WTC11 (cell line): ENCODE data around the gene SNTB2. TPM values are rescaled to one million over a fixed set of nuclear protein-coding genes. Genes with fewer than 3 reads are reported as not detected.
"Not testable (repeated sequence)": the region's sequence is repeated elsewhere in the genome, so short reads cannot be mapped to it uniquely, and the experiment has no call there.

ENCODE experiments used
- ATAC-seq: fragments of 200-7000 bp; cut with Tn5 transposase; 2 replicates; pipeline ENCODE4 v1.10.0; 2021; ENCODE audit warnings: mild to moderate bottlenecking, moderate library complexity
- CTCF ChIA-PET: fragments of 300-600 bp; sonication (Branson Sonifier 250); formaldehyde crosslinking; loops from one replicate; lab custom pipeline; 2021; ENCODE audit warnings: antibody characterized with exemption; lab: Charles Lee
- POLR2A ChIA-PET: fragments of 350-600 bp; sonication (Branson Sonifier 250); formaldehyde crosslinking; loops from one replicate; lab custom pipeline; 2021; ENCODE audit warnings: antibody characterized with exemption; lab: Charles Lee
- DNase-seq: peaks from one replicate; pipeline ENCODE4 v3.0.0; 2021; ENCODE audit warnings: low spot score
- H3K27ac Mint-ChIP-seq: 2 replicates; pipeline ENCODE4 v1.8.0; 2021; ENCODE audit warnings: mixed read lengths
- H3K27me3 Mint-ChIP-seq: 2 replicates; pipeline ENCODE4 v1.8.0; 2021; ENCODE audit warnings: low read depth, mild to moderate bottlenecking, moderate library complexity, mixed read lengths
- H3K36me3 Mint-ChIP-seq: 2 replicates; pipeline ENCODE4 v1.8.0; 2021; ENCODE audit warnings: mixed read lengths
- H3K4me1 Mint-ChIP-seq: 2 replicates; pipeline ENCODE4 v1.8.0; 2022; ENCODE audit warnings: mixed read lengths
- H3K4me3 Mint-ChIP-seq: 2 replicates; pipeline ENCODE4 v1.8.0; 2021; ENCODE audit warnings: mild to moderate bottlenecking, moderate library complexity, mixed read lengths
- H3K9me3 Mint-ChIP-seq: 2 replicates; pipeline ENCODE4 v1.8.0; 2021; ENCODE audit warnings: mixed read lengths
- ATF1 ChIP-seq: sonication (generic); formaldehyde crosslinking; IDR thresholded peaks from 2 replicates; pipeline ENCODE4 v1.8.1; 2023; ENCODE audit warnings: mild to moderate bottlenecking, moderate library complexity, missing genetic modification reagents
- ATF3 ChIP-seq: sonication (generic); formaldehyde crosslinking; conservative IDR thresholded peaks from 2 replicates; pipeline ENCODE4 v1.8.1; 2022; ENCODE audit warnings: mild to moderate bottlenecking, missing genetic modification reagents
- ATF6 ChIP-seq: sonication (generic); formaldehyde crosslinking; IDR thresholded peaks from 2 replicates; pipeline ENCODE4 v1.8.1; 2023; ENCODE audit warnings: mild to moderate bottlenecking, missing genetic modification reagents
- CREM ChIP-seq: sonication (generic); formaldehyde crosslinking; IDR thresholded peaks from 2 replicates; pipeline ENCODE4 v1.8.1; 2022; ENCODE audit warnings: mild to moderate bottlenecking, missing genetic modification reagents, moderate library complexity
- CTCF ChIP-seq: fragments of 200-600 bp; IDR thresholded peaks from 2 replicates; pipeline ENCODE4 v1.8.0; 2022; ENCODE audit warnings: antibody characterized with exemption
- E2F5 ChIP-seq: sonication (generic); formaldehyde crosslinking; IDR thresholded peaks from 2 replicates; pipeline ENCODE4 v1.8.1; 2022; ENCODE audit warnings: mild to moderate bottlenecking, moderate library complexity, missing genetic modification reagents
- EMX1 ChIP-seq: fragments of 250-450 bp; sonication (Bioruptor Pico); IDR thresholded peaks from 2 replicates; pipeline ENCODE4 v1.8.0; 2021; ENCODE audit warnings: mild to moderate bottlenecking
- FOXP1 ChIP-seq: sonication (generic); formaldehyde crosslinking; IDR thresholded peaks from 2 replicates; pipeline ENCODE4 v1.8.0; 2022; ENCODE audit warnings: missing genetic modification reagents, mild to moderate bottlenecking, moderate library complexity, borderline replicate concordance
- MLX ChIP-seq: sonication (generic); formaldehyde crosslinking; IDR thresholded peaks from 2 replicates; pipeline ENCODE4 v1.8.1; 2023; ENCODE audit warnings: mild to moderate bottlenecking, missing genetic modification reagents, moderate library complexity
- NR3C1 ChIP-seq: sonication (generic); formaldehyde crosslinking; conservative IDR thresholded peaks from 2 replicates; pipeline ENCODE4 v1.8.1; 2023; ENCODE audit warnings: low read depth, mild to moderate bottlenecking, missing genetic modification reagents
- PRRX2 ChIP-seq: fragments of 250-450 bp; sonication (Bioruptor Pico); IDR thresholded peaks from 2 replicates; pipeline ENCODE4 v1.8.0; 2021; ENCODE audit warnings: mild to moderate bottlenecking
- SOX15 ChIP-seq: fragments of 250-450 bp; sonication (Bioruptor Pico); IDR thresholded peaks from 2 replicates; pipeline ENCODE4 v1.9.0; 2021; ENCODE audit warnings: mild to moderate bottlenecking
- TEAD4 ChIP-seq: sonication (generic); formaldehyde crosslinking; IDR thresholded peaks from 2 replicates; pipeline ENCODE4 v1.8.0; 2022; ENCODE audit warnings: mild to moderate bottlenecking, missing genetic modification reagents
- ZMAT4 ChIP-seq: fragments of 250-450 bp; sonication (Bioruptor Pico); IDR thresholded peaks from 2 replicates; pipeline ENCODE4 v1.9.0; 2021; ENCODE audit warnings: mild to moderate bottlenecking
- ZNF219 ChIP-seq: sonication (generic); formaldehyde crosslinking; IDR thresholded peaks from 2 replicates; pipeline ENCODE4 v1.8.0; 2023; ENCODE audit warnings: missing genetic modification reagents, mild to moderate bottlenecking, borderline replicate concordance
- ZNF232 ChIP-seq: sonication (generic); formaldehyde crosslinking; IDR thresholded peaks from 2 replicates; pipeline ENCODE4 v1.8.0; 2022; ENCODE audit warnings: mild to moderate bottlenecking, missing genetic modification reagents
- ZNF512 ChIP-seq: sonication (generic); formaldehyde crosslinking; IDR thresholded peaks from 2 replicates; pipeline ENCODE4 v1.8.1; 2022; ENCODE audit warnings: missing genetic modification reagents, borderline replicate concordance
- total RNA-seq: library from RNA; stranded (reverse); gene quantifications from 3 replicates; pipeline ENCODE4 v1.2.3, GENCODE V29; 2021

Gene SNTB2
- total RNA-seq, 1 experiment from 2014 or later = 23.7 TPM

- TF ChIP-seq EMX1 (CRISPR knock-in tag) (no peak), SOX15 (CRISPR knock-in tag) (no peak), ZNF512 (CRISPR knock-in tag) (no peak), PRRX2 (no peak), MLX (no peak)
- TF ChIP-seq, all 79 proteins: peak for 0
Measured at GRCh38 chr16:69143116-69143515, 43.8 kb upstream of the SNTB2 start (continued).

GRCh38 chr16:69145658-69146057 is 41.3 kb upstream of the SNTB2 start:
- DNase-seq (no peak), ATAC-seq (no peak)
- ChIA-PET CTCF (no interaction called here), POLR2A (no interaction called here)
- no peak overlapping the region for H3K27ac Mint-ChIP-seq
- H3K9me3 Mint-ChIP-seq = no peaks in the 10 kb centered on the region
- TF ChIP-seq ATF1 (CRISPR knock-in tag) (no peak), SOX15 (CRISPR knock-in tag) (no peak), ATF3 (CRISPR knock-in tag) (no peak), CREM (CRISPR knock-in tag) (no peak), ATF6 (CRISPR knock-in tag) (no peak), ZNF232 (CRISPR knock-in tag) (no peak), ZNF219 (CRISPR knock-in tag) (no peak), FOXP1 (CRISPR knock-in tag) (no peak), E2F5 (CRISPR knock-in tag) (no peak)
- peaks cover 57% of the 10 kb centered on the region for H3K36me3 Mint-ChIP-seq
- no peaks in the 10 kb centered on the region for H3K4me1 Mint-ChIP-seq
- no peak overlapping the region for H3K4me3 Mint-ChIP-seq
- no peaks in the 10 kb centered on the region for H3K27me3 Mint-ChIP-seq

GRCh38 chr16:69149621-69150020 is 37.3 kb upstream of the SNTB2 start:
- peaks cover 59% of the 10 kb centered on the region for H3K36me3 Mint-ChIP-seq
- POLR2A ChIA-PET, H3K9me3 Mint-ChIP-seq, DNase-seq, H3K27me3 Mint-ChIP-seq, ATAC-seq, H3K4me3 Mint-ChIP-seq, H3K27ac Mint-ChIP-seq, H3K4me1 Mint-ChIP-seq: not testable (repeated sequence)
- CTCF ChIA-PET = interaction anchor here (0.9 to 2.2 kb wide), 22 partner anchors 10 to 393 kb away, joined by 3 to 18 read pairs (median 5); partner anchors contain the start of genes CHTF8, HAS3, SNTB2 and UTP4

- Mint-ChIP-seq H3K27ac (peak overlapping the region; percentile 24; the same call in 1 of the 2 replicates), H3K4me1 (no peaks in the 10 kb centered on the region), H3K36me3 (peaks cover 62% of the 10 kb centered on the region), H3K4me3 (no peak overlapping the region), H3K27me3 (no peaks in the 10 kb centered on the region), H3K9me3 (no peaks in the 10 kb centered on the region)
- ChIA-PET POLR2A (interaction anchor here (0.7 to 0.9 kb wide), 2 partner anchors 16 to 37 kb away, joined by 3 to 4 read pairs; no protein-coding TSS in a partner anchor), CTCF (interaction anchor here (0.6 to 2.2 kb wide), 32 partner anchors 8 to 393 kb away, joined by 3 to 18 read pairs (median 4); partner anchors contain the start of genes CHTF8, HAS3, SNTB2 and UTP4)
- no peak for TF ChIP-seq NR3C1
- TF ChIP-seq CTCF = peak; percentile 48
- no peak for TF ChIP-seq ZMAT4 (CRISPR knock-in tag)
- no peak for TF ChIP-seq TEAD4 (CRISPR knock-in tag)
- ATAC-seq (peak; percentile 87), DNase-seq (peak; percentile 56)
Measured at GRCh38 chr16:69150146-69150865, 36.7 kb upstream of the SNTB2 start.
